Spleen (tissue), 7 donors: Measurements from ENCODE around the gene MIPEP.

Experiments
- POLR2A ChIP-seq, 3 donors: fragments of 450-650 bp; IDR thresholded peaks; one replicate each; pipeline ENCODE4 v1.5.1; 2017; ENCODE audit warnings: antibody characterized with exemption in 3 of 3, mild to moderate bottlenecking in 1 of 3
- TF ChIP-seq, protein P1 (sequence below), 11 experiments: fragments of 200-600 bp in 7 of 11; fragments of 450-650 bp in 4 of 11; sonication (generic) in 4 of 11; IDR thresholded peaks in 8 of 11; conservative IDR thresholded peaks in 3 of 11; 1 replicate in 7 of 11; 2 replicates in 4 of 11; pipeline versions ENCODE4 v1.4.0 to v1.8.0; 2016 to 2021; ENCODE audit warnings: antibody characterized with exemption in 11 of 11, inconsistent platforms in 4 of 11, mild to moderate bottlenecking in 1 of 11
- donor health status: DM: no; HTN: no; CAD: no; lungs with moderate emphysema.
- donor health status: DM: no; HTN: no; CAD: no.
- donor health status: DM: no; HTN: no; CAD: no.

DNA sequence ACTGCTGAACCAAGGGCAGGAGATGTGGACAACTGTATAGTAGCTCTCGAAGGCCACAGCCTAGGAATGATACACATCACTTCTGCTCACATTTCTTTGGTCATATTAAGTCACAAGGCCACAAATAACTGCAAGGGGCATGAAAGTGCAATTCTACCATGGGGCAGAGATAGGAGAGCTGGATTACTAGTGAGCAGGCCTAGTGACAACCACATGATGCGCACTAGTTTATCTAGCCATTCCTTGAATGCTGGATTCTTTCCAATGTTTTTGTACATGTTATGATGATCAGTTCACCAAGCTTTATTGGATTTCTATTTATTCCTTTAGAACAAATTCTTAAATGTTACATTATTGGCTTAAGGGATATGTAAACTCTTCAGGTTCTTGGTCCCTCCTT, 100.7 kb downstream of the MIPEP start:
- TF ChIP-seq, protein P1, sequence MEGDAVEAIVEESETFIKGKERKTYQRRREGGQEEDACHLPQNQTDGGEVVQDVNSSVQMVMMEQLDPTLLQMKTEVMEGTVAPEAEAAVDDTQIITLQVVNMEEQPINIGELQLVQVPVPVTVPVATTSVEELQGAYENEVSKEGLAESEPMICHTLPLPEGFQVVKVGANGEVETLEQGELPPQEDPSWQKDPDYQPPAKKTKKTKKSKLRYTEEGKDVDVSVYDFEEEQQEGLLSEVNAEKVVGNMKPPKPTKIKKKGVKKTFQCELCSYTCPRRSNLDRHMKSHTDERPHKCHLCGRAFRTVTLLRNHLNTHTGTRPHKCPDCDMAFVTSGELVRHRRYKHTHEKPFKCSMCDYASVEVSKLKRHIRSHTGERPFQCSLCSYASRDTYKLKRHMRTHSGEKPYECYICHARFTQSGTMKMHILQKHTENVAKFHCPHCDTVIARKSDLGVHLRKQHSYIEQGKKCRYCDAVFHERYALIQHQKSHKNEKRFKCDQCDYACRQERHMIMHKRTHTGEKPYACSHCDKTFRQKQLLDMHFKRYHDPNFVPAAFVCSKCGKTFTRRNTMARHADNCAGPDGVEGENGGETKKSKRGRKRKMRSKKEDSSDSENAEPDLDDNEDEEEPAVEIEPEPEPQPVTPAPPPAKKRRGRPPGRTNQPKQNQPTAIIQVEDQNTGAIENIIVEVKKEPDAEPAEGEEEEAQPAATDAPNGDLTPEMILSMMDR (IDR thresholded peaks at IDR 0.05 in 8 of 11, conservative IDR thresholded peaks at IDR 0.05 in 3 of 11), result no peak
- no peak for TF ChIP-seq POLR2A (IDR thresholded peaks at IDR 0.05)
